Coronary artery (tissue), 2 donors: ENCODE data around the gene MIER2.
A peak's percentile ranks its signal among the peaks of the same experiment; 100 is the strongest.
"Not testable (repeated sequence)": the region's sequence is repeated elsewhere in the genome, so short reads cannot be mapped to it uniquely, and the experiment has no call there.

Experiments
- DNase-seq: peaks from one replicate; pipeline ENCODE4 v3.0.0-alpha.2; 2017; ENCODE audit warnings: low spot score
- H3K27ac ChIP-seq, 2 donors: fragments of 200-600 bp; sonication (generic); one replicate each; pipeline ENCODE4 v1.5.1; 2016 to 2019
- H3K4me3 ChIP-seq: fragments of 200-600 bp; sonication (generic); 2 replicates; pipeline ENCODE4 v1.5.1; 2016; ENCODE audit warnings: mild to moderate bottlenecking, moderate library complexity
- TF ChIP-seq, protein P1 (sequence below): fragments of 200-600 bp; sonication (generic); IDR thresholded peaks from one replicate; pipeline ENCODE4 v1.5.1; 2019; ENCODE audit warnings: antibody characterized with exemption

Gene MIER2

DNA sequence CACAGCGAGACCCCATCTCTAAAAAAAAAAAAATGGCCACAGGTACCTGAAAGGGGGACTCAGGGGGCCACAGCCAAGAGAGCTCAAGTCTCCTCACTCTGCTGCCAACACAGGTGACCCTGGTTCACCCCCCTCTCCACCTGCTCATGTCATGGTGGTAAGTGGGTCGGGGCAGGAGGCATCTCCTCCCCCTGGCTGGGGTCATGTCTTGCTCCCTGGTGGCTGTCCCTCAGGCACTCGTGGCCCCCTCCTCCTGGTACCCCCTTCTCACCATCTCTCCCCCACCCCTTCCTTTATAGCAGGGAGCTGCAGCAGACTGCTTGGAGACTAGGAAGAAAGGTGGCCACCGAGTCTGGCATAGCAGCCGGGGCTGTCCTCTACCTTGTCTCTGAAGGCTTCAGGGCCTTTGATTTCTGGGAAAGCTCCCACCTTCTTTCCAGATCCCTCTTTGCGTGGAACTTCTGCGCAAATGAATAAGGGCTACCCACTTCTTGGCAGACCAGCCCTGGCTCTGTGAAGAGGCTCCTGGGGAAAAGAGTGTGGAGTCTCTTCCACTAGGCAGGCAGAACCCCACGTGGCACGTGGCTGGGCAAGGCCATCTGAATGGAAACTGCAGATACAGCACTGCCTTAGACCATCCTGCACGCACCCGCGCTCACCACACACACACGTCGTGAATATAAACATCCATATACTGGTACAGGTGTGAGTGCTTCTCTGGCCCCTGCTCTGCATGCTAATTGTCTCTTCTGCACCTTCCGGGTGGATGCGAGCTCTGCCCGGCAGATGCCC, 20.1 kb upstream of the MIER2 start:
- no peak for DNase-seq
- Histone ChIP-seq H3K4me3 (no peak overlapping the region), H3K27ac (no peak overlapping the region)
- TF ChIP-seq, protein P1, sequence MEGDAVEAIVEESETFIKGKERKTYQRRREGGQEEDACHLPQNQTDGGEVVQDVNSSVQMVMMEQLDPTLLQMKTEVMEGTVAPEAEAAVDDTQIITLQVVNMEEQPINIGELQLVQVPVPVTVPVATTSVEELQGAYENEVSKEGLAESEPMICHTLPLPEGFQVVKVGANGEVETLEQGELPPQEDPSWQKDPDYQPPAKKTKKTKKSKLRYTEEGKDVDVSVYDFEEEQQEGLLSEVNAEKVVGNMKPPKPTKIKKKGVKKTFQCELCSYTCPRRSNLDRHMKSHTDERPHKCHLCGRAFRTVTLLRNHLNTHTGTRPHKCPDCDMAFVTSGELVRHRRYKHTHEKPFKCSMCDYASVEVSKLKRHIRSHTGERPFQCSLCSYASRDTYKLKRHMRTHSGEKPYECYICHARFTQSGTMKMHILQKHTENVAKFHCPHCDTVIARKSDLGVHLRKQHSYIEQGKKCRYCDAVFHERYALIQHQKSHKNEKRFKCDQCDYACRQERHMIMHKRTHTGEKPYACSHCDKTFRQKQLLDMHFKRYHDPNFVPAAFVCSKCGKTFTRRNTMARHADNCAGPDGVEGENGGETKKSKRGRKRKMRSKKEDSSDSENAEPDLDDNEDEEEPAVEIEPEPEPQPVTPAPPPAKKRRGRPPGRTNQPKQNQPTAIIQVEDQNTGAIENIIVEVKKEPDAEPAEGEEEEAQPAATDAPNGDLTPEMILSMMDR: no peak

DNA sequence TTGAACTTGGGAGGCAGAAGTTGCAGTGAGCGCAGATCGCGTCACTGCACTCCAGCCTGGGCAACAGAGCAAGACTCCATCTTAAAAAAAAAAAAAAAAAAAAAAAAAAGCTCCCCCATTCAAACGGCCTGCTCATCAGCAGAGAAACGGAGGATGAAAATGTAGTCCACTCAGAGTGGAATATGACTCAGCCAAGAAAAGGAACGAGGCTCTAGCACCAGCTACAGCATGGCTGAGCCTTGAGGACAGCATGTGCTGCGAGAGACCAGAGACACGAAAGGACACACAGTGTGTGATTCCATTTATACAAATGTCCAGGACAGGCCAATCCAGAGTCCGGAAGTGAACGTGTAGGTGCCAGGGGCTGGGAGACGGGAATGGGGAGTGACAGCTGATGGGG, 18.1 kb upstream of the MIER2 start:
- Histone ChIP-seq H3K4me3 (no peak overlapping the region), H3K27ac (no peak overlapping the region)
- TF ChIP-seq, protein P1: no peak
- no peak for DNase-seq

DNA sequence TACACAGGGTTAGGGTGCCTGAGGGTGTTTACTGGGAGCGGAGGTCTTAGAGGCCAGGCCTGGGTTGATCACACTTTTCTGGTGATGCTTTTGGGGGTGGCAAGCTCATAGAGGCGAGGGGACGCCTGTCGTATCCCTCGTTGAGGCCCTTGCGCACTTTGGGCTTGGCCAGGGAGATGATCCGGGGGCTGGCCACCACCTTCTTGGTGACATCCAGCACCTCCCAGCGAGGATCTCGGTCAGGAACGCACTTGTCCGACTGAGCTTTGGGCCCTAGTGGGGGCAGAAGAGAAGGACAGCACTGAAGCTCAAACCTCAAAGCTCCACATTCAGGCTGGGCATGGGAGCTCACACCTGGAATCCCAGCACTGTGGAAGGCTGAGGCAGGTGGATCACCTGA, 17.6 kb upstream of the MIER2 start:
- no peak overlapping the region for H3K27ac ChIP-seq
- H3K4me3 ChIP-seq: no peak overlapping the region
- TF ChIP-seq, protein P1: no peak
- no peak for DNase-seq

DNA sequence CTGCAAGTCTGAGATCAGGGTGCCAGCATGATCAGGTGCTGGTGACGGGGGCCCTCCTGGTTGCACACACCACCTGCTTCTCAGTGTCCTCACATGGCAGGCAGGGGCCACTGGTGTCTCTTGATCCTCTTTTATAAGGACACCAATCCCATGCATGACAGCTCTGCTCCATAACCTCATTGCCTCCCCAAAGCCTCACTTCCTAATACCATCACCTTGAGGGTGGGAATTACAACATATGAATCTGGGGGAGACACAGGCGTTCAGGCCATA, 15.0 kb upstream of the MIER2 start:
- no peak for DNase-seq
- H3K4me3 ChIP-seq: no peak overlapping the region
- TF ChIP-seq, protein P1: no peak
- H3K27ac ChIP-seq: no peak overlapping the region

DNA sequence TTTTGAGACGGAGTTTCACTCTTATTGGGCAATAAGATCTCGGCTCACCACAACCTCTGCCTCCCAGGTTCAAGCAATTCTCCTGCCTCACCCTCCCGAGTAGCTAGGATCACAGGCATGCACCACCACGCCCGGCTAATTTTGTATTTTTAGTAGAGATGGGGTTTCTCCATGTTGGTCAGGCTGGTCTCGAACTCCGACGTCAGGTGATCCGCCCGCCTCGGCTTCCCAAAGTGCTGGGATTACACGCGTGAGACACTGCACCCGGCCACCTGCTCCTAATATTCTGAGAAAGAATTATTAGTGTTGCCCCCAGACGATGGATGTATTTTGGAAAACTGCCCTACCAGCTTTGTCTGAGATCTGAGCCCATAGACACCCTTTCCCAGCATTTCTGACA, 10.9 kb upstream of the MIER2 start:
- H3K4me3 ChIP-seq, H3K27ac ChIP-seq: not testable (repeated sequence)
- peak; percentile 17 for DNase-seq

DNA sequence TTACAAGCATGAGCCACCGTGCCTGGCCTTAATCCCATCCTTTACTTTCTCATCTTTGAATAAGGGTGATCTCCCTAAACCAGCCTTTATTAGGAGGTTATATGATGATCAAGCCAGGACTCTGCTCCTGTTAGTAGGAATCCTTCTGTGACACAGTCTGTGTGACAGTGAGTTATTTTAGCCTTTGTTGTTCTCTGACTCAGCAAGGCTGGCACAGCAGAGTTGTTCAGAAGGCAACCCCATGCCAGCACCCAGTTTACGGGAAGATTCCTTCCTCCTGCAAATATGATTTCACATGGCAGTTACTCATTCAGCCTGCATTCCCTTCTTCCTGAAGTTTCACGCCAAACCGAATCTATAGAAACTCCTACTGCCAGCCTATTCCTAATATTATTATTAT, 10.5 kb upstream of the MIER2 start:
- no peak overlapping the region for H3K4me3 ChIP-seq
- TF ChIP-seq, protein P1: no peak
- H3K27ac ChIP-seq: no peak overlapping the region
- DNase-seq: peak; percentile 12

DNA sequence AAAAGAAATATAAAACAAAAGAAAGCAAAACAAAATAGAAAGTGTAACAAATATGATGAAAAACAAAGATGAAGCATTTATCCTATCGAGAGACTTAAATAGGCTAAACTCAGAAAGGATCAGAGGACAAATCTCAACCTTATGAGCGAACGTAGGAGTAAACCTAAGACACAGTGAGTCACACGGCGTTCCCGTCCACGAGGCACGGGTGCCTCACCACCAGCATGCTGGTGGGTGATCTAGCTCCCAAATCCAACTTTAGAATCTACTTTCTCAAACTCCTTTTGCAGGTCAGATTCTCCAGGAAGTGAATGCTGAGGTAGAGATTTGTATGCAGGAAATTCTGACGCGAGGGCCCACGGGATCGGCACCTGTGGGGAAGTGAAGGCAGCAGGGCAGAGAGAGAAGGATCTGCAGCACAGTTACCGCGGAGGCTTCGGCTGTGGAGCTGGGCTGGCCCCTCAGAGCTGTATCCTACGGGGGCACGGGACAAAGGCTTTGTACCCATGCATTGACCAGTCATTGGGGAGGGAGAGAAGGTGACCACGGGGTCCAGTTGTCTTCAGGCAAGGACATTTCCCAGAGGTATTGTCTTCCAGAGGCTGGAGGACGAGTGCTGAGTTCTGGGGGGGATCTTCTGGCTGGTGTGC, 7.5 kb upstream of the MIER2 start:
- TF ChIP-seq, protein P1: no peak
- Histone ChIP-seq H3K27ac (no peak overlapping the region), H3K4me3 (no peak overlapping the region)
- DNase-seq: peak; percentile 49
